Panc1 (cell line): ENCODE measurements around the gene NUP188. TPM values are rescaled to one million over a fixed set of nuclear protein-coding genes. Genes with fewer than 3 reads are reported as not detected.

ENCODE experiments used
- ATAC-seq: fragments of 200-7000 bp; cut with Tn5 transposase; 2 replicates; pipeline ENCODE4 v1.9.1; 2020; ENCODE audit warnings: mild to moderate bottlenecking, moderate library complexity
- BruUV-seq: library from RNA; stranded (reverse); fragments of 400-500 nt; replicated peaks from 2 replicates; lab custom pipeline; 2021; lab: Mats Ljungman, UMichigan
- CTCF ChIA-PET: fragments of 300-600 bp; sonication (Branson Sonifier 250); formaldehyde crosslinking; loops from one replicate; lab custom pipeline; 2022; ENCODE audit warnings: antibody characterized with exemption; lab: Charles Lee
- POLR2A ChIA-PET: fragments of 300-600 bp; sonication (Branson Sonifier 250); formaldehyde crosslinking; loops from one replicate; lab custom pipeline; 2022; ENCODE audit warnings: antibody characterized with exemption; lab: Charles Lee
- DNase-seq: peaks from one replicate; pipeline ENCODE4 v3.0.0-alpha.2; 2010; ENCODE audit warnings: low read depth, low spot score
- H3K27ac ChIP-seq: 2 replicates; pipeline ENCODE4 v1.5.1; 2011; ENCODE audit warnings: mild to moderate bottlenecking, low read length, inconsistent platforms
- H3K27me3 ChIP-seq: fragments of 200-500 bp; sonication (Bioruptor generic); 2 replicates; pipeline ENCODE4 v1.6.0; 2014; ENCODE audit warnings: low read length, inconsistent platforms; ENCODE audit not compliant: control insufficient read depth, insufficient read depth
- H3K36me3 ChIP-seq: fragments of 200-500 bp; sonication (Bioruptor generic); 2 replicates; pipeline ENCODE4 v1.5.1; 2014; ENCODE audit warnings: inconsistent platforms, mild to moderate bottlenecking, low read length, moderate library complexity; ENCODE audit not compliant: control insufficient read depth, insufficient read depth
- H3K4me1 ChIP-seq: 2 replicates; pipeline ENCODE4 v1.5.1; 2011; ENCODE audit warnings: inconsistent platforms, mild to moderate bottlenecking, low read length, moderate library complexity; ENCODE audit not compliant: control insufficient read depth, insufficient read depth
- H3K4me3 ChIP-seq, 2 experiments: 2 replicates each; pipeline ENCODE4 v1.5.1; 2011 to 2012; ENCODE audit warnings: low read depth in 2 of 2, low read length in 2 of 2, mild to moderate bottlenecking in 2 of 2, inconsistent platforms in 1 of 2, moderate library complexity in 1 of 2
- H3K9me3 ChIP-seq: fragments of 200-500 bp; sonication (Bioruptor generic); 2 replicates; pipeline ENCODE4 v1.5.1; 2014; ENCODE audit warnings: low read depth, mild to moderate bottlenecking, inconsistent platforms, low read length, moderate library complexity; ENCODE audit not compliant: control insufficient read depth, insufficient read depth
- POLR2AphosphoS5 ChIP-seq: IDR thresholded peaks from 2 replicates; pipeline ENCODE4 v1.6.1; 2012; ENCODE audit warnings: mild to moderate bottlenecking, low read depth, low read length, moderate library complexity
- SIN3A ChIP-seq: IDR thresholded peaks from 2 replicates; pipeline ENCODE4 v1.6.1; 2012; ENCODE audit warnings: low read depth, mild to moderate bottlenecking, low read length, moderate library complexity, borderline replicate concordance; ENCODE audit not compliant: insufficient read depth
- TCF7L2 ChIP-seq: IDR thresholded peaks from 2 replicates; pipeline ENCODE4 v1.6.1; 2011; ENCODE audit warnings: mild to moderate bottlenecking, low read depth, low read length, inconsistent platforms
- in situ Hi-C: cut with HindIII; loops from 2 replicates; pipeline ENCODE4 v1.10.0; 2016; ENCODE audit warnings: low sequenced_read_pairs, low pct_unique_long_range_greater_than_20kb
- intact Hi-C: fragments of 100-400 bp; cut with micrococcal nuclease; formaldehyde crosslinking; loops from one replicate; pipeline ENCODE4 v1.10.0; 2022; ENCODE audit not compliant: unreplicated experiment
- total RNA-seq: library from RNA; stranded (reverse); gene quantifications from one replicate; pipeline ENCODE4 v1.2.1, GENCODE V29; 2021; ENCODE audit not compliant: unreplicated experiment
- TF ChIP-seq, protein P1 (sequence below), 2 experiments: IDR thresholded peaks; 2 replicates each; pipeline ENCODE4 v1.6.1; 2011 to 2012; ENCODE audit warnings: low read depth in 2 of 2, control low read depth in 1 of 2, low read length in 1 of 2, mild to moderate bottlenecking in 1 of 2, moderate library complexity in 1 of 2; ENCODE audit not compliant: insufficient read depth in 1 of 2
- TF ChIP-seq, protein P2 (sequence below): fragments of 450-650 bp; IDR thresholded peaks from 2 replicates; pipeline ENCODE4 v1.5.1; 2017; ENCODE audit warnings: mild to moderate bottlenecking

The NUP188 gene
- total RNA-seq, 1 experiment from 2014 or later = 69.9 TPM

DNA sequence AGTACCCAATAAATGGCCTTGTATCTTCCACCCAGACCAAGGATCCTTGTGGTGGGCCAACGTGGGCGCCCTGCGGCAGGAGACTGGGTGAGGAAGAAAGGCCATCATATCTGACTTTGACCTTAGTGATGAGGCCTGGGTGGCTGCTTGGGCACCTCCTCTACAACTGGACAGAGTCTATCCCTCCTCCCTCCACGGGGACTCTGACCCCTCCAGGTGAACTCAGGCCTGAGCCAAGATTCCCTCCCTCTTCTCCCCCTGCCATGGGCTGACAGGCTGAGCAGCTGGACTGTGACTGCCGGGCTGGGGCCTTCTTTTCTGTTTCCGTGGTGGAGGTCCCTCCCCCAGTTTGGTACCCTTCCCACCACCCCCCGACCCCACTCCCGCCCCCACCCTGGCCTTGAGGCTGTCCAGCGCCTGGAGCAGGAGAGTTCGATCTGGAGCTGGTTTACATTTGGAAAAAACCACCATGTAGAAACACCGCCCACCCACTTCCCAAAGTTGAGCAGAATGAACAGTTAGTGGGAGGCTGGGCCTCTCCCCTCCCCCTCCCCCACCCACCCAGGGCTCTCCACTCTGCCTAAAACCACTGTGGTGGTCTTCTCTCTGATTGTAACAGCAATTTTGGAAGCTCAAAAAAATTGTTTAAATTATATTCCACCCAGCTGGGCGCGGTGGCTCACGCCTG lies 28.0 kb upstream of the NUP188 start:
- Histone ChIP-seq H3K9me3 (no peaks in the 10 kb centered on the region), H3K4me1 (peaks cover 4% of the 10 kb centered on the region; the same call in 1 of the 2 replicates), H3K36me3 (no peaks in the 10 kb centered on the region), H3K27me3 (no peaks in the 10 kb centered on the region), H3K27ac (no peak overlapping the region), H3K4me3 (no peak overlapping the region)
- no TSS peak for BruUV-seq
- intact Hi-C loops (no loop called here), in situ Hi-C loops (no loop called here)
- CTCF ChIA-PET = interaction anchor here (0.6 kb wide), 1 partner anchor 86 kb away, joined by 3 read pairs; no protein-coding TSS in a partner anchor
- ATAC-seq (no peak), DNase-seq (no peak)
- no peak for TF ChIP-seq SIN3A
- TF ChIP-seq POLR2AphosphoS5 = no peak
- TF ChIP-seq, protein P1, sequence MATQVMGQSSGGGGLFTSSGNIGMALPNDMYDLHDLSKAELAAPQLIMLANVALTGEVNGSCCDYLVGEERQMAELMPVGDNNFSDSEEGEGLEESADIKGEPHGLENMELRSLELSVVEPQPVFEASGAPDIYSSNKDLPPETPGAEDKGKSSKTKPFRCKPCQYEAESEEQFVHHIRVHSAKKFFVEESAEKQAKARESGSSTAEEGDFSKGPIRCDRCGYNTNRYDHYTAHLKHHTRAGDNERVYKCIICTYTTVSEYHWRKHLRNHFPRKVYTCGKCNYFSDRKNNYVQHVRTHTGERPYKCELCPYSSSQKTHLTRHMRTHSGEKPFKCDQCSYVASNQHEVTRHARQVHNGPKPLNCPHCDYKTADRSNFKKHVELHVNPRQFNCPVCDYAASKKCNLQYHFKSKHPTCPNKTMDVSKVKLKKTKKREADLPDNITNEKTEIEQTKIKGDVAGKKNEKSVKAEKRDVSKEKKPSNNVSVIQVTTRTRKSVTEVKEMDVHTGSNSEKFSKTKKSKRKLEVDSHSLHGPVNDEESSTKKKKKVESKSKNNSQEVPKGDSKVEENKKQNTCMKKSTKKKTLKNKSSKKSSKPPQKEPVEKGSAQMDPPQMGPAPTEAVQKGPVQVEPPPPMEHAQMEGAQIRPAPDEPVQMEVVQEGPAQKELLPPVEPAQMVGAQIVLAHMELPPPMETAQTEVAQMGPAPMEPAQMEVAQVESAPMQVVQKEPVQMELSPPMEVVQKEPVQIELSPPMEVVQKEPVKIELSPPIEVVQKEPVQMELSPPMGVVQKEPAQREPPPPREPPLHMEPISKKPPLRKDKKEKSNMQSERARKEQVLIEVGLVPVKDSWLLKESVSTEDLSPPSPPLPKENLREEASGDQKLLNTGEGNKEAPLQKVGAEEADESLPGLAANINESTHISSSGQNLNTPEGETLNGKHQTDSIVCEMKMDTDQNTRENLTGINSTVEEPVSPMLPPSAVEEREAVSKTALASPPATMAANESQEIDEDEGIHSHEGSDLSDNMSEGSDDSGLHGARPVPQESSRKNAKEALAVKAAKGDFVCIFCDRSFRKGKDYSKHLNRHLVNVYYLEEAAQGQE (IDR thresholded peaks at IDR 0.05; ENCODE audit: insufficient read depth in 1 of 2, low read depth in 2 of 2, low read length in 1 of 2) = no peak
- TF ChIP-seq, protein P2, sequence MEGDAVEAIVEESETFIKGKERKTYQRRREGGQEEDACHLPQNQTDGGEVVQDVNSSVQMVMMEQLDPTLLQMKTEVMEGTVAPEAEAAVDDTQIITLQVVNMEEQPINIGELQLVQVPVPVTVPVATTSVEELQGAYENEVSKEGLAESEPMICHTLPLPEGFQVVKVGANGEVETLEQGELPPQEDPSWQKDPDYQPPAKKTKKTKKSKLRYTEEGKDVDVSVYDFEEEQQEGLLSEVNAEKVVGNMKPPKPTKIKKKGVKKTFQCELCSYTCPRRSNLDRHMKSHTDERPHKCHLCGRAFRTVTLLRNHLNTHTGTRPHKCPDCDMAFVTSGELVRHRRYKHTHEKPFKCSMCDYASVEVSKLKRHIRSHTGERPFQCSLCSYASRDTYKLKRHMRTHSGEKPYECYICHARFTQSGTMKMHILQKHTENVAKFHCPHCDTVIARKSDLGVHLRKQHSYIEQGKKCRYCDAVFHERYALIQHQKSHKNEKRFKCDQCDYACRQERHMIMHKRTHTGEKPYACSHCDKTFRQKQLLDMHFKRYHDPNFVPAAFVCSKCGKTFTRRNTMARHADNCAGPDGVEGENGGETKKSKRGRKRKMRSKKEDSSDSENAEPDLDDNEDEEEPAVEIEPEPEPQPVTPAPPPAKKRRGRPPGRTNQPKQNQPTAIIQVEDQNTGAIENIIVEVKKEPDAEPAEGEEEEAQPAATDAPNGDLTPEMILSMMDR = no peak
- TF ChIP-seq TCF7L2 = no peak
- POLR2A ChIA-PET = no interaction called here

DNA sequence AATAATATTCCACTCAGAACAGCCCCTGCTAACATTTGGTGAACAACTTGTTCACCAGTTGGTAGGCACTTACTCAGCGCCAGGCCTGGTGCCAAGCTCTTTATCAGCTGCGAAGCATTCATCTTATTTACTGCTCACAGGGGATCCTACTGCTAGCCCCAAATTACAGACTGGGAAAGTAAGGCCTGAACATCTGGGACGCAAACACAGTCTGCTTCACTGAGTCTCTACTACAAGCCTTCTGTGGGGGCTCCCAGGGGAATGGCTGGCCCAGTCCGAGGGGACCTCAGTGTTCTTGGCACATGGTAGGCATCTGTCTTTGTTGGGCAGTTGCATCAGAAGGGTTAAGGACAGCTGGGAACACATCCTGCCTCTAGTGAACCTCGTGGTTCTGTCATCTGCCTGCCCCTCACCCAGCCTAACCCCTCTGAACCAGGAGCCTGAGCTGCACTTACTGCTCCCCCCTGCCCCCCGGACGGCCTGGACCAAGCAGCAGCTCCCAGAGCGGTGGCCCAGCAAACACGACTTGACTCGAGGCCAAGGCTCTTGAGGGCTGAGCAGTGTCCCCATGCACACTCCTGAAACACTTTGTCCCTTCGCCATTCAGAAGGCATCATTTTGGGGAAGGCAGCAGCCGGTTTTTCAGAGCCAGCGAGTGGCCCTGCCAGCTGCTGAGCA lies 27.0 kb upstream of the NUP188 start, which contains the start of gene PHYHD1:
Gene PHYHD1 (plus strand): TSS at position 602 of the 678 bp plus-strand sequence. CDS start 1,342 bp downstream, outside the sequence.
- in situ Hi-C loops (no loop called here), intact Hi-C loops (no loop called here)
- no TSS peak for BruUV-seq
- DNase-seq (no peak), ATAC-seq (no peak)
- H3K36me3 ChIP-seq = no peaks in the 10 kb centered on the region
- peaks cover 4% of the 10 kb centered on the region; the same call in 1 of the 2 replicates for H3K4me1 ChIP-seq
- H3K4me3 ChIP-seq = no peak within 1 kb of the TSS
- ChIA-PET POLR2A (no interaction called here), CTCF (no interaction called here)
- H3K27ac ChIP-seq = no peak within 1 kb of the TSS
- TF ChIP-seq TCF7L2 = no peak
- no peak for TF ChIP-seq POLR2AphosphoS5
- TF ChIP-seq SIN3A = no peak
- TF ChIP-seq, protein P1 (IDR thresholded peaks at IDR 0.05; ENCODE audit: insufficient read depth in 1 of 2, low read depth in 2 of 2, low read length in 1 of 2) = no peak
- TF ChIP-seq, protein P2 = no peak
- H3K27me3 ChIP-seq = no peaks in the 10 kb centered on the region
- no peaks in the 10 kb centered on the region for H3K9me3 ChIP-seq
